ENCODE data around the gene TMEM72. TPM values are rescaled to one million over a fixed set of nuclear protein-coding genes. Genes with fewer than 3 reads are reported as not detected.

Gene TMEM72
- total and polyA plus RNA-seq, 2 experiments from 2014 or later = 1.3 to 2.3 TPM

DNA sequence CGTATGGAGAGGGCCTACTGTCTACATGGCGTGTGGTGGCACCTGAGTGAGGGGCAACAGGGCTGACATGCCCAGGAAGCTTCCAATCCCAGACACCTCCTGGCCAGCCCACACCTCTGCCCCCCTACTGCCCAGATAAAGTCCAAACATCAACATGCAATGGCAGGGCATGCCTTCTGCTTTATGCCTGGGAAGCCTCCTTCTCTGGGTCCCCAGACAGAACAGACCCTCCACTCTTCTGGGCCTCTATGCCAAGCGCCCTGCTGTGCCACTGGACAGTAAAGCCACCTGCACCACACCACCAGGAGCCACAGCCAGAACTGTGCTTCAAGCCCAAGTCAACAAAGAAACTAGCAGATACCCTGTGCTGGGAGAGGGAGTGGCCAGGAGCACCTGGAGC, 12.5 kb downstream of the TMEM72 start:
- H3K36me3 ChIP-seq = no peaks in the 10 kb centered on the region
- no peak for DNase-seq (ENCODE audit: low read depth in 1 of 2, low spot score in 1 of 2)
- no peak overlapping the region for H3K27ac ChIP-seq
- H3K9me3 ChIP-seq (ENCODE audit: low read depth) = no peaks in the 10 kb centered on the region
- no peaks in the 10 kb centered on the region for H3K27me3 ChIP-seq
- H3K4me3 ChIP-seq = no peak overlapping the region
- no peaks in the 10 kb centered on the region for H3K4me1 ChIP-seq (ENCODE audit: low read depth)
- TF ChIP-seq, protein P1, sequence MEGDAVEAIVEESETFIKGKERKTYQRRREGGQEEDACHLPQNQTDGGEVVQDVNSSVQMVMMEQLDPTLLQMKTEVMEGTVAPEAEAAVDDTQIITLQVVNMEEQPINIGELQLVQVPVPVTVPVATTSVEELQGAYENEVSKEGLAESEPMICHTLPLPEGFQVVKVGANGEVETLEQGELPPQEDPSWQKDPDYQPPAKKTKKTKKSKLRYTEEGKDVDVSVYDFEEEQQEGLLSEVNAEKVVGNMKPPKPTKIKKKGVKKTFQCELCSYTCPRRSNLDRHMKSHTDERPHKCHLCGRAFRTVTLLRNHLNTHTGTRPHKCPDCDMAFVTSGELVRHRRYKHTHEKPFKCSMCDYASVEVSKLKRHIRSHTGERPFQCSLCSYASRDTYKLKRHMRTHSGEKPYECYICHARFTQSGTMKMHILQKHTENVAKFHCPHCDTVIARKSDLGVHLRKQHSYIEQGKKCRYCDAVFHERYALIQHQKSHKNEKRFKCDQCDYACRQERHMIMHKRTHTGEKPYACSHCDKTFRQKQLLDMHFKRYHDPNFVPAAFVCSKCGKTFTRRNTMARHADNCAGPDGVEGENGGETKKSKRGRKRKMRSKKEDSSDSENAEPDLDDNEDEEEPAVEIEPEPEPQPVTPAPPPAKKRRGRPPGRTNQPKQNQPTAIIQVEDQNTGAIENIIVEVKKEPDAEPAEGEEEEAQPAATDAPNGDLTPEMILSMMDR (IDR thresholded peaks at IDR 0.05; ENCODE audit: low read depth, low read length) = no peak

GRCh38 chr10:44924261-44925040, 13.3 kb downstream of the TMEM72 start:
- TF ChIP-seq, protein P1 (IDR thresholded peaks at IDR 0.05; ENCODE audit: low read depth, low read length) = no peak
- no peaks in the 10 kb centered on the region for H3K36me3 ChIP-seq
- H3K9me3 ChIP-seq (ENCODE audit: low read depth) = no peaks in the 10 kb centered on the region
- no peaks in the 10 kb centered on the region for H3K27me3 ChIP-seq
- H3K4me1 ChIP-seq (ENCODE audit: low read depth) = no peaks in the 10 kb centered on the region
- H3K27ac ChIP-seq = no peak overlapping the region
- DNase-seq (ENCODE audit: low read depth in 1 of 2, low spot score in 1 of 2) = no peak
- H3K4me3 ChIP-seq = no peak overlapping the region

- no peaks in the 10 kb centered on the region for H3K9me3 ChIP-seq (ENCODE audit: low read depth)
- H3K4me3 ChIP-seq = no peak overlapping the region
- TF ChIP-seq, protein P1 (IDR thresholded peaks at IDR 0.05; ENCODE audit: low read depth, low read length) = peak; percentile 33
- H3K4me1 ChIP-seq (ENCODE audit: low read depth) = no peaks in the 10 kb centered on the region
- H3K36me3 ChIP-seq = no peaks in the 10 kb centered on the region
- DNase-seq (ENCODE audit: low read depth in 1 of 2, low spot score in 1 of 2) = peak; percentile 38 to 84
- H3K27ac ChIP-seq = no peak overlapping the region
- no peaks in the 10 kb centered on the region for H3K27me3 ChIP-seq
Measured at GRCh38 chr10:44925224-44925623, 14.1 kb downstream of the TMEM72 start.

- Histone ChIP-seq H3K27me3 (no peaks in the 10 kb centered on the region), H3K9me3 (ENCODE audit: low read depth) (no peaks in the 10 kb centered on the region), H3K4me1 (ENCODE audit: low read depth) (no peaks in the 10 kb centered on the region), H3K27ac (no peak overlapping the region), H3K4me3 (no peak overlapping the region), H3K36me3 (no peaks in the 10 kb centered on the region)
- TF ChIP-seq, protein P1 (IDR thresholded peaks at IDR 0.05; ENCODE audit: low read depth, low read length) = no peak
- no peak for DNase-seq (ENCODE audit: low read depth in 1 of 2, low spot score in 1 of 2)
Measured at GRCh38 chr10:44925811-44926750, 14.9 kb downstream of the TMEM72 start.

DNA sequence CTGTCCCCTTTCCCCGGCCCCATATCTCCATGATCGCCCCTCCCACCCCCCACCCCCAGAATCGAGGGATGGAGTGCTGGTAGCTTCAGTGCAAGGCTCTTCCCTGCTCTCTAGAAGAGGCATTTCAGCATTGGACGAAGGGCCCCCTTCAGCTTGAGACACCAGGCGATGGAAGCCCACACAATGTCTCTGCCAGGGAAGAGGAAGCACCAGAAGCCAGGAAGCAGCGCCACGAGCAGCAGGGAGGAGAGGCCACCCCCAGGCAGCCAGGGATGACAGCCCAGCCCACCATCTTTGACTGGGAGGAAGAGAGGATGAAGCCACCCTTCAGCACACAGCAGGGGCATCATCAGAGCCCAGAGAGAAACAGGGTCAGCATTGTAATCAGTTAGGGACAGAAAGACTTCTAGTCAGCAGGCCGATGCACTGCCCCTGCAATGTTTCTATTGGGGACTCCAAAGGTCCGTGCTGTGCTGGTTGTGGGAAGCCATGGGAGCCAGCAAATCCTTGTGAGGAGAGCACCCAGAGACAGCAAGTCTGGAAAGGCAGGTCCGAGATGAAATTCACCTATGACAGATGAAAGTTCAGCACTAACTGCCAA, 15.7 kb downstream of the TMEM72 start:
- TF ChIP-seq, protein P1 (IDR thresholded peaks at IDR 0.05; ENCODE audit: low read depth, low read length) = no peak
- H3K4me3 ChIP-seq = no peak overlapping the region
- no peaks in the 10 kb centered on the region for H3K27me3 ChIP-seq
- H3K27ac ChIP-seq = no peak overlapping the region
- H3K9me3 ChIP-seq (ENCODE audit: low read depth) = no peaks in the 10 kb centered on the region
- H3K36me3 ChIP-seq = no peaks in the 10 kb centered on the region
- H3K4me1 ChIP-seq (ENCODE audit: low read depth) = no peaks in the 10 kb centered on the region
- DNase-seq (ENCODE audit: low read depth in 1 of 2, low spot score in 1 of 2) = no peak
